ENCODE data around the gene NQO2.

Gene NQO2

GRCh38 chr6:2976571-2977085, 23.1 kb upstream of the NQO2 start:
- DNase-seq (ENCODE audit: insufficient read length, low spot score): no peak
- TF ChIP-seq CTCF (IDR thresholded peaks at IDR 0.05; ENCODE audit: insufficient read depth, missing control alignments): no peak
- FAIRE-seq: no peak

- no peak for TF ChIP-seq CTCF (IDR thresholded peaks at IDR 0.05; ENCODE audit: insufficient read depth, missing control alignments)
- DNase-seq (ENCODE audit: insufficient read length, low spot score) (no peak), FAIRE-seq (no peak)
Measured at GRCh38 chr6:2977290-2977689, 22.4 kb upstream of the NQO2 start.

GRCh38 chr6:2977799-2978590, 21.7 kb upstream of the NQO2 start:
- DNase-seq (ENCODE audit: insufficient read length, low spot score) (no peak), FAIRE-seq (no peak)
- TF ChIP-seq CTCF (IDR thresholded peaks at IDR 0.05; ENCODE audit: insufficient read depth, missing control alignments): no peak

- TF ChIP-seq CTCF (IDR thresholded peaks at IDR 0.05; ENCODE audit: insufficient read depth, missing control alignments): no peak
- no peak for FAIRE-seq
- DNase-seq (ENCODE audit: insufficient read length, low spot score): no peak
Measured at GRCh38 chr6:2978923-2979322, 20.8 kb upstream of the NQO2 start.

GRCh38 chr6:2979819-2980464, 19.8 kb upstream of the NQO2 start:
- DNase-seq (ENCODE audit: insufficient read length, low spot score): no peak
- TF ChIP-seq CTCF (IDR thresholded peaks at IDR 0.05; ENCODE audit: insufficient read depth, missing control alignments): no peak
- no peak for FAIRE-seq

- no peak for TF ChIP-seq CTCF (IDR thresholded peaks at IDR 0.05; ENCODE audit: insufficient read depth, missing control alignments)
- DNase-seq (ENCODE audit: insufficient read length, low spot score) (no peak), FAIRE-seq (no peak)
Measured at GRCh38 chr6:2980465-2980855, 19.2 kb upstream of the NQO2 start.
